Ovary (tissue), 3 donors: ENCODE data around the gene LRRC14B.

Experiments
- CTCF ChIP-seq, 3 donors: fragments of 450-650 bp in 2 of 3; fragments of 200-600 bp in 1 of 3; IDR thresholded peaks; one replicate each; pipeline versions ENCODE4 v1.5.1 to v1.8.0; 2016 to 2022; ENCODE audit warnings: antibody characterized with exemption in 3 of 3, mild to moderate bottlenecking in 1 of 3
- EP300 ChIP-seq: sonication (generic); formaldehyde crosslinking; IDR thresholded peaks from one replicate; pipeline ENCODE4 v1.6.1; 2017; ENCODE audit warnings: antibody characterized with exemption
- POLR2A ChIP-seq: fragments of 450-650 bp; IDR thresholded peaks from one replicate; pipeline ENCODE4 v1.6.1; 2017; ENCODE audit warnings: antibody characterized with exemption, mild to moderate bottlenecking, moderate library complexity
- donor health status: DM: no; HTN: no; CAD: no.

GRCh38 chr5:159448-160172 is 31.7 kb upstream of the LRRC14B start:
- TF ChIP-seq CTCF (IDR thresholded peaks at IDR 0.05) = no peak
- TF ChIP-seq POLR2A = no peak
- TF ChIP-seq EP300 = no peak
